ENCODE data around the gene CACNA2D3. TPM values are rescaled to one million over a fixed set of nuclear protein-coding genes. Genes with fewer than 3 reads are reported as not detected.

The CACNA2D3 gene
- total RNA-seq, 1 donor from 2014 or later = 1.3 TPM

DNA sequence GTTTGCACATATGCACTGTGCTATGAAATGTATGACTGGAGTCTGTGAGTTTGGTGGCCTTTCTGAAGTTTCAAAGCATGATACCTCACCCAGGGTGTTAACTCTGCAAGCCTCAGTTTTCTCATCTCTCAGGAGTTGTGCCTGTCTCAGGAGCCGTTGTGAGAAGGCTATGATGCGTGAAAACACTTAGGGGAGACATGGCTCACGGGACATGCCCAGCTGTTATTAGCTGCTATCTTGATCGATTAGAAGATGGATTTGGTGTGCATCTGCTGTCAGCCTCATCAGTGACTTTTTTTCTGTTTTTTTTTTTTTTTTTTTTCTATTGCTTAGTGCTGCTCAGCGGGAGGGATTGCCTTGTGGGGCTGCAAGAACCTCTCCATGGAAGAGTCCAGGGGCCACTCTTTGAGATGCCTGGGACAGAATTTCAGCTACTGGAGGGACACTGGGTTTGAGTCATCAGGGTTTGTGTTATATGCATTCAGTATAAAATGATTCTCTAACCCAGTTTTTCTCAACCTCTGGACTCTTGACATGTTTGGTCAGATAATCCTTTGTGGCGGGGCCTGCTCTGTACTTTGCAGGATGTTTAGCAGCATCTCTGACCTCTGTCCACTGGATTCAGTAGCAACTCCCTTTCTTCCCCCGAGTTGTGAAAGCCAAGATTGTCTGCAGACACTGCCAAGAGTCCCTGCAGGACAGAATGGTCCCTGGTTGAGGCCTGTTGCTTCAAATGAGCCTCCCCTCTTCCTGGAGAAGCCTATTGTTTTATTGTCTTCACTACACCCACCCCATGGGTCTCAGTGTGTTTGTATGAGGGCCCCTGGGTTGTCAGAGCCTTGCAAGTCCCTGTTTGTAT is 181.4 kb downstream of the CACNA2D3 start:
- DNase-seq (ENCODE audit: low read depth) = no peak
- H3K4me3 ChIP-seq (ENCODE audit: low read depth, low read length) = no peak overlapping the region
- TF ChIP-seq, protein P1, sequence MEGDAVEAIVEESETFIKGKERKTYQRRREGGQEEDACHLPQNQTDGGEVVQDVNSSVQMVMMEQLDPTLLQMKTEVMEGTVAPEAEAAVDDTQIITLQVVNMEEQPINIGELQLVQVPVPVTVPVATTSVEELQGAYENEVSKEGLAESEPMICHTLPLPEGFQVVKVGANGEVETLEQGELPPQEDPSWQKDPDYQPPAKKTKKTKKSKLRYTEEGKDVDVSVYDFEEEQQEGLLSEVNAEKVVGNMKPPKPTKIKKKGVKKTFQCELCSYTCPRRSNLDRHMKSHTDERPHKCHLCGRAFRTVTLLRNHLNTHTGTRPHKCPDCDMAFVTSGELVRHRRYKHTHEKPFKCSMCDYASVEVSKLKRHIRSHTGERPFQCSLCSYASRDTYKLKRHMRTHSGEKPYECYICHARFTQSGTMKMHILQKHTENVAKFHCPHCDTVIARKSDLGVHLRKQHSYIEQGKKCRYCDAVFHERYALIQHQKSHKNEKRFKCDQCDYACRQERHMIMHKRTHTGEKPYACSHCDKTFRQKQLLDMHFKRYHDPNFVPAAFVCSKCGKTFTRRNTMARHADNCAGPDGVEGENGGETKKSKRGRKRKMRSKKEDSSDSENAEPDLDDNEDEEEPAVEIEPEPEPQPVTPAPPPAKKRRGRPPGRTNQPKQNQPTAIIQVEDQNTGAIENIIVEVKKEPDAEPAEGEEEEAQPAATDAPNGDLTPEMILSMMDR (conservative IDR thresholded peaks at IDR 0.05; ENCODE audit: low read depth, low read length) = no peak

DNA sequence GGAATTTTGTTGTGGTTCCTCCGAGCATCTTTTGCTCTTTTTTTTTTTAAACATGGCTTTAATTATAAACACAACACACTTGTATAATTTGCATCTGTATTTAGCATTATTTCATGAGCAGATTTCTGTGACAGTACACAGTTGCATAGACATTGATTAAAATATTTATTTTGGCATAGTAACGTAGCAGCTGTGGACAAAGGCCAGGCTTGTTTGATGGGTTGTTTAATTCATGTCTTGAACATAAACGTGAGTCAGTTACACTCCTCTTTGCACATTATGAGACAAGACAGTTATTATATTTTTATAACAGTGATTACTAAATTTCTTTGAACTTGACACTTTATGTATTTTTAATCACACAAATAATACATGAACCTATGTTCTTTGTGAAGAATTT is 182.5 kb downstream of the CACNA2D3 start:
- TF ChIP-seq, protein P1 (conservative IDR thresholded peaks at IDR 0.05; ENCODE audit: low read depth, low read length) = no peak
- DNase-seq (ENCODE audit: low read depth) = no peak
- H3K4me3 ChIP-seq (ENCODE audit: low read depth, low read length) = no peak overlapping the region

DNA sequence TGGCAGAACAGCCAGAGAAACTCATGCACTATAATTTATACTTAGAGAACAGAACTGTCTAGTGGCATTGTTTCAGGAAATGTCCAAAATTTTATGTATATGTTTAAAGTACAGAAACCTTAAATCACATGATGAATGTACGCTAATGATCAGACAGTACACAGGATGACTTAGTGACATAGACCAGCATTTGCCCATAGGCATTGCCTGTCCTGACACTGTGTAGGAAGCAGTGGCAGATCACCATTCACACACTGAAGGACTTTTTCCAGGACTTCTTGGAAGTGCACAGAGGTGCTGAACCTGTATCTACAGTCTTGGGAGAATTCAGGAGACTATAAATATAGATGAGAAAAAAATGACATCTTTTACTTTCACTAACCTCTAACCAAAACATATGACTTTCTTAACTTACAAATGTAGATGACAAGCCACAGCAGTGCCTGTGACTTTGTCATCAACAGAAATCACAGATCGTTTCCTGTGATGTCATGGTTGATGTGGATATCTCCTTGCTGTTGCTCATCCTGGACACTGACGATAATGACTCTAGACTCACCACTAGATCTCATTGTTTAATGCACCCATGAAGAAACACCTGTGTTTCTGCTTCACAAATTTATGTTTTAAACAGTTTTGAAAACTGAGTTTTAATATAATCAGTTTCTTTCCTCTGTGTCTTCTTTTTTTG is 183.2 kb downstream of the CACNA2D3 start:
- no peak for DNase-seq (ENCODE audit: low read depth)
- TF ChIP-seq, protein P1 (conservative IDR thresholded peaks at IDR 0.05; ENCODE audit: low read depth, low read length) = no peak
- H3K4me3 ChIP-seq (ENCODE audit: low read depth, low read length) = no peak overlapping the region

DNA sequence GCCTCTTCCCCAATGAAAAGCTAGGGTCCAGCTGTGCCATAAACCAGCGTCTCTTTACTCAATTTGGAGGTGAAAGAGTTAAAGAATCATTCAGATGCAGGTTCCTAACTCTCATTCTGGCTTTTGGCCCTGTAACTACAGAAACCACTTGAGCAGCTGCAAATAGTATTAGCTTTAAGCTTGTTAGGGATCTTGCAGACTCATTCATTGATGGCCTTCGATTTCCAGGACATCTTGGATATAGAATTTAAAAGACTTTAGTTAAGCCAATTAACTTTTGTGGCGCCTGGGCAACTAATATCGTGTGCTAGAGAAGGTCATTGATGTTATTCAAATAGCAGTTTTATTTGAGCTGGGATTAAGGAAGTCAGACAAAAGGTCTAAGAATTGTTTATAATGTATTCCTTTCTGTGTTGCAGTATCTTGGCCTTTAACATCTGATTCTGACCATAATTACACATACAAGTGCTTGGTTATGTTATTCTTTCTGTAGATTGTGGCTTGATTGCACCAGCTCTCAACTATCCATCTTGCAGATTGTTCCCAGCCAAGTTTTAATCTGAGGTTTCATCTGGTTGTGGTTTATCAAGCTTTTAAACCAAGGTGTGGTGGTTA is 185.3 kb downstream of the CACNA2D3 start:
- no peak for DNase-seq (ENCODE audit: low read depth)
- TF ChIP-seq, protein P1 (conservative IDR thresholded peaks at IDR 0.05; ENCODE audit: low read depth, low read length) = no peak
- no peak overlapping the region for H3K4me3 ChIP-seq (ENCODE audit: low read depth, low read length)

DNA sequence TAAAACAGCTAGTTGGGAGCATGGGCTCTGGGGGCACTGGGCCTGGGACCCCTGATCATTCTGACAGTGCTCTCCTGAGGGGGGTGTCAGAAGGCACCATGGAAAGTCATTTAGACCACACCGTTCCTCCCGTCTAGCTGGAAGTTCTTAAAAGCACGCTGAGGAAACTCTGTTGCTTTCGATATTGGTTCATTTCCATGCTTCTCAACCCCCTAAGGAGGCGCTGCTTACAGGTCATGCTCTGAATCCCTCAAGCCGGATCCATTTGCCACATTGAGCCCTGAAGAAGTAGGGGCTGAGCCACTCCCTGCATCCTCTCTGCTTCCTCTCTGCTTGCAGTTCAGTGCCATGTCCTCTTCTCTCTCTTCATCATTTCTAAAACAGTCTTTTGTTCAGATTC is 187.2 kb downstream of the CACNA2D3 start:
- no peak for DNase-seq (ENCODE audit: low read depth)
- no peak overlapping the region for H3K4me3 ChIP-seq (ENCODE audit: low read depth, low read length)
- TF ChIP-seq, protein P1 (conservative IDR thresholded peaks at IDR 0.05; ENCODE audit: low read depth, low read length) = no peak

DNA sequence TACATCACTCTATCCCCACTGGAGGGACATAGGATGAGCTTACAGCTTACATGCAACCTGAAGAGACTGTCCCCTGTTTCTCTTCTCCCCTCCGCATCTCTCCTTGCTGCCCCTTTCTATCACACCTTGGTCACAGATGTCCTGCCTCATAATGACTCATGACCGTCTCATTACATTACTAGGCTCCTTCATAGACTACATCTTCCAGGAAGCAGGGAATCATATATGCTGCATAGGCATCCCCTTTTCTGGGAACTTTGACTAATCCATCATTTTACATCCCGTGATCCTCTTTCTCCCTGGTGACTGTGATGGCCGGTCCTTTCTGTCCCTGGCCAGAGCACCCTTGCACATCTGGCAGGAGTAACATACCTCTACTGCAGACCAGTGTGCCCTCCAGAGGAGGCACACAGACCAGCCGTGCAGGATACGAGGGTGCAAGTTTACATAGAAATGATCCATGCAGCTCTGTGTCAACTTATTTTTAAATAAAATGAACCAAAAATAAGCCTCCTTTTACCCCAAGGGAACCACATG is 188.9 kb downstream of the CACNA2D3 start:
- TF ChIP-seq, protein P1 (conservative IDR thresholded peaks at IDR 0.05; ENCODE audit: low read depth, low read length) = no peak
- DNase-seq (ENCODE audit: low read depth) = no peak
- H3K4me3 ChIP-seq (ENCODE audit: low read depth, low read length) = no peak overlapping the region

Data from epithelial cell of proximal tubule (primary cell).